SK-N-SH (cell line): ENCODE measurements around the gene MZF1. TPM values are rescaled to one million over a fixed set of nuclear protein-coding genes. Genes with fewer than 3 reads are reported as not detected.
A peak's percentile ranks its signal among the peaks of the same experiment; 100 is the strongest.

Experiments
- CTCF ChIA-PET: fragments of 300-600, 350-600 bp; formaldehyde crosslinking; extraction: SDS; loops from one replicate; lab custom pipeline; 2021; lab: Yijun Ruan, JAX
- POLR2A ChIA-PET: fragments of 350-600 bp; sonication (Branson Sonifier 250); formaldehyde crosslinking; extraction: SDS; loops from one replicate; lab custom pipeline; 2020; ENCODE audit warnings: antibody characterized with exemption, inconsistent platforms; lab: Yijun Ruan, JAX
- DNase-seq: peaks from one replicate; pipeline ENCODE4 v3.0.0; 2012
- H2AFZ ChIP-seq: fragments of 200-600 bp; sonication (generic); 2 replicates; pipeline ENCODE4 v1.8.1; 2016; ENCODE audit warnings: antibody characterized with exemption, mild to moderate bottlenecking, low read depth
- H3F3A ChIP-seq: fragments of 200-600 bp; sonication (generic); replicated peaks from 2 replicates; pipeline ENCODE3; 2016; ENCODE audit warnings: antibody characterized with exemption, mild to moderate bottlenecking; ENCODE audit not compliant: insufficient read depth
- H3K27ac ChIP-seq, 2 experiments: fragments of 200-500 bp in 1 of 2; fragments of 200-600 bp in 1 of 2; sonication (Bioruptor generic) in 1 of 2; sonication (generic), shearing (Covaris generic) in 1 of 2; 2 replicates each; pipeline versions ENCODE4 v1.5.1 to v1.6.1; 2014 to 2016; ENCODE audit warnings: low read depth in 2 of 2, inconsistent platforms in 1 of 2, low read length in 1 of 2, mild to moderate bottlenecking in 1 of 2, mixed read lengths in 1 of 2
- H3K27me3 ChIP-seq: fragments of 200-600 bp; sonication (generic), shearing (Covaris generic); 2 replicates; pipeline ENCODE4 v1.6.1; 2016; ENCODE audit warnings: mixed run types; ENCODE audit not compliant: insufficient read depth
- H3K36me3 ChIP-seq, 2 experiments: fragments of 200-500 bp in 1 of 2; fragments of 200-600 bp in 1 of 2; sonication (Bioruptor generic) in 1 of 2; sonication (generic) in 1 of 2; replicated peaks in 1 of 2; 2 replicates each; pipeline versions ENCODE3 to v1.5.1; 2014 to 2016; ENCODE audit warnings: low read length in 1 of 2, mild to moderate bottlenecking in 1 of 2; ENCODE audit not compliant: insufficient read depth in 2 of 2, control insufficient read depth in 1 of 2
- H3K4me1 ChIP-seq, 2 experiments: fragments of 200-500 bp in 1 of 2; fragments of 200-600 bp in 1 of 2; sonication (Bioruptor generic) in 1 of 2; sonication (generic), shearing (Covaris generic) in 1 of 2; 2 replicates each; pipeline versions ENCODE4 v1.5.1 to v1.6.1; 2014 to 2016; ENCODE audit warnings: low read depth in 1 of 2, low read length in 1 of 2, mixed run types in 1 of 2; ENCODE audit not compliant: insufficient read depth in 2 of 2, control insufficient read depth in 1 of 2
- H3K4me2 ChIP-seq: fragments of 200-600 bp; sonication (generic), shearing (Covaris generic); 2 replicates; pipeline ENCODE4 v1.6.1; 2017; ENCODE audit warnings: mixed run types
- H3K4me3 ChIP-seq, 2 experiments: fragments of 200-500 bp in 1 of 2; fragments of 200-600 bp in 1 of 2; sonication (Bioruptor generic) in 1 of 2; sonication (generic), shearing (Covaris generic) in 1 of 2; 2 replicates each; pipeline versions ENCODE4 v1.5.1 to v1.8.1; 2014 to 2016; ENCODE audit warnings: low read depth in 2 of 2, inconsistent platforms in 1 of 2, low read length in 1 of 2, mild to moderate bottlenecking in 1 of 2, mixed read lengths in 1 of 2, moderate library complexity in 1 of 2
- H3K79me2 ChIP-seq: fragments of 200-600 bp; sonication (generic); 2 replicates; pipeline ENCODE4 v1.8.1; 2017; ENCODE audit warnings: mild to moderate bottlenecking; ENCODE audit not compliant: insufficient read depth
- H3K9ac ChIP-seq: fragments of 200-600 bp; sonication (generic); 2 replicates; pipeline ENCODE4 v1.6.1; 2017; ENCODE audit warnings: mixed run types
- H3K9me2 ChIP-seq: fragments of 200-600 bp; sonication (generic); 2 replicates; pipeline ENCODE4 v1.6.1; 2017; ENCODE audit warnings: mixed run types
- H3K9me3 ChIP-seq: fragments of 200-600 bp; sonication (generic); 2 replicates; pipeline ENCODE4 v1.6.1; 2017; ENCODE audit warnings: mixed run types, mild to moderate bottlenecking, moderate library complexity
- H4K20me1 ChIP-seq: fragments of 200-600 bp; sonication (generic); 2 replicates; pipeline ENCODE4 v1.6.1; 2017; ENCODE audit warnings: mild to moderate bottlenecking, mixed run types; ENCODE audit not compliant: insufficient read depth
- CTCF ChIP-seq: fragments of 200-600 bp; sonication (generic); IDR thresholded peaks from 2 replicates; pipeline ENCODE4 v1.6.1; 2017; ENCODE audit warnings: antibody characterized with exemption, mild to moderate bottlenecking, moderate library complexity
- ELF1 ChIP-seq: IDR thresholded peaks from 2 replicates; pipeline ENCODE4 v1.4.0; 2012
- GABPA ChIP-seq: IDR thresholded peaks from 2 replicates; pipeline ENCODE4 v1.4.0; 2012; ENCODE audit warnings: low read depth, mild to moderate bottlenecking
- GATA2 ChIP-seq: sonication (generic); formaldehyde crosslinking; IDR thresholded peaks from 2 replicates; pipeline ENCODE4 v1.5.0; 2020; ENCODE audit warnings: mild to moderate bottlenecking, missing genetic modification reagents
- RAD21 ChIP-seq: IDR thresholded peaks from 2 replicates; pipeline ENCODE4 v1.6.1; 2012; ENCODE audit warnings: mild to moderate bottlenecking, low read length
- RCOR1 ChIP-seq: fragments of 150-350 bp; IDR thresholded peaks from 2 replicates; pipeline ENCODE4 v1.6.1; 2017; ENCODE audit warnings: antibody characterized with exemption, low read length
- REST ChIP-seq: IDR thresholded peaks from 2 replicates; pipeline ENCODE4 v1.6.1; 2012; ENCODE audit warnings: mild to moderate bottlenecking, low read depth, low read length, moderate library complexity
- RXRA ChIP-seq: IDR thresholded peaks from 2 replicates; pipeline ENCODE4 v1.4.0; 2012; ENCODE audit warnings: low read depth, mild to moderate bottlenecking, borderline replicate concordance
- SMC3 ChIP-seq: IDR thresholded peaks from 2 replicates; pipeline ENCODE4 v1.6.1; 2012; ENCODE audit warnings: low read depth, low read length, improper control_type of control experiment
- TAF1 ChIP-seq: IDR thresholded peaks from 2 replicates; pipeline ENCODE4 v1.6.1; 2012; ENCODE audit warnings: low read depth, mild to moderate bottlenecking, low read length, moderate library complexity, borderline replicate concordance
- TEAD4 ChIP-seq: IDR thresholded peaks from 2 replicates; pipeline ENCODE4 v1.4.0; 2012; ENCODE audit warnings: mild to moderate bottlenecking, borderline replicate concordance; ENCODE audit not compliant: insufficient read depth
- USF2 ChIP-seq: fragments of 150-350 bp; IDR thresholded peaks from 2 replicates; pipeline ENCODE4 v1.6.1; 2017; ENCODE audit warnings: antibody characterized with exemption, low read length, low read depth, borderline replicate concordance
- WGBS: methylation state at CpG from one replicate; pipeline ENCODE4 v1.1.6; 2017; ENCODE audit warnings: low lambda C conversion rate; 5-methylcytosine and 5-hydroxymethylcytosine counted together
- polyA plus RNA-seq, 3 experiments: library from polyadenylated mRNA; depleted of rRNA; stranded (reverse); fragments of >200 nt; gene quantifications; 2 replicates each; pipeline ENCODE4 v1.2.3, GENCODE V29; 2012

MZF1 gene
- polyA plus RNA-seq, 1 of the 3 experiments (the other 2 are of a cell fraction): 31.8 TPM

GRCh38 chr19:58546019-58546530, 27.1 kb downstream of the MZF1 start:
- Histone ChIP-seq H3K27ac (no peak overlapping the region), H3K9me3 (no peaks in the 10 kb centered on the region), H3K79me2 (peaks cover 54% of the 10 kb centered on the region), H3K9me2 (no peaks in the 10 kb centered on the region), H3K4me2 (peak overlapping the region; percentile 99), H2AFZ (no peak overlapping the region), H3K4me3 (peak overlapping the region; percentile 94 to 97), H3K27me3 (no peaks in the 10 kb centered on the region), H3F3A (peaks cover 24% of the 10 kb centered on the region), H4K20me1 (peaks cover 56% of the 10 kb centered on the region), H3K4me1 (peaks cover 11 to 20% of the 10 kb centered on the region in 2 experiments; a peak in 3 of 4 replicates), H3K36me3 (peaks cover 35 to 56% of the 10 kb centered on the region in 2 experiments), H3K9ac (peak overlapping the region; percentile 82)
- DNase-seq: no peak
- no peak for TF ChIP-seq SMC3
- TF ChIP-seq CTCF: no peak
- TF ChIP-seq REST: no peak
- no peak for TF ChIP-seq ELF1
- no peak for TF ChIP-seq RAD21
- no peak for TF ChIP-seq TEAD4
- TF ChIP-seq USF2: no peak
- no peak for TF ChIP-seq TAF1
- TF ChIP-seq RXRA: no peak
- no peak for TF ChIP-seq GATA2 (CRISPR knock-in tag)
- TF ChIP-seq RCOR1: no peak
- TF ChIP-seq GABPA: no peak
- WGBS: 5% methylated on average over 1 of the region's 1 CpG
- CTCF ChIA-PET: interaction anchor here (1.0 to 2.3 kb wide), 3 partner anchors 8 to 32 kb away, joined by 5 to 10 read pairs (median 5); partner anchors contain the start of genes CHMP2A and ZBTB45
- POLR2A ChIA-PET: interaction anchor here (2.8 to 4.0 kb wide), 3 partner anchors 7 to 26 kb away, joined by 23 to 45 read pairs (median 42); partner anchors contain the start of genes CHMP2A, UBE2M and ZBTB45
